ENCODE data around the gene SLC2A9. TPM values are rescaled to one million over a fixed set of nuclear protein-coding genes. Genes with fewer than 3 reads are reported as not detected.

SLC2A9 gene
- polyA plus RNA-seq, 1 donor from 2014 or later, result not detected

GRCh38 chr4:9976781-9977180, 44.5 kb downstream of the SLC2A9 start:
- H3K79me2 ChIP-seq (replicated peaks; ENCODE audit: insufficient read depth, low read length), result no peaks in the 10 kb centered on the region
- no peak overlapping the region for H3K27ac ChIP-seq (ENCODE audit: low read length)
- no peak overlapping the region for H3K9ac ChIP-seq (ENCODE audit: low read length)
- no peaks in the 10 kb centered on the region for H3F3A ChIP-seq (ENCODE audit: insufficient read depth, low read length, poor library complexity, severe bottlenecking)
- no peaks in the 10 kb centered on the region for H3K9me2 ChIP-seq (ENCODE audit: insufficient read depth, low read length)
- no peaks in the 10 kb centered on the region for H3K36me3 ChIP-seq (ENCODE audit: insufficient read depth, low read length)
- no peak overlapping the region for H2AFZ ChIP-seq (ENCODE audit: low read depth, low read length)
- H3K4me2 ChIP-seq (ENCODE audit: low read length), result no peak overlapping the region
- no peak overlapping the region for H3K4me3 ChIP-seq (ENCODE audit: low read length)
- TF ChIP-seq EZH2 (IDR thresholded peaks at IDR 0.05; ENCODE audit: borderline replicate concordance, insufficient read depth, low read length, poor library complexity, severe bottlenecking) (no peak), POLR2AphosphoS5 (IDR thresholded peaks at IDR 0.05) (no peak), RAD21 (conservative IDR thresholded peaks at IDR 0.05) (no peak), TAF1 (IDR thresholded peaks at IDR 0.05; ENCODE audit: low read depth) (no peak), EP300 (conservative IDR thresholded peaks at IDR 0.05; ENCODE audit: poor library complexity, severe bottlenecking) (no peak), MXI1 (conservative IDR thresholded peaks at IDR 0.05; ENCODE audit: poor library complexity, severe bottlenecking) (no peak), SMC3 (conservative IDR thresholded peaks at IDR 0.05; ENCODE audit: poor library complexity) (no peak)
- TF ChIP-seq, protein P1, sequence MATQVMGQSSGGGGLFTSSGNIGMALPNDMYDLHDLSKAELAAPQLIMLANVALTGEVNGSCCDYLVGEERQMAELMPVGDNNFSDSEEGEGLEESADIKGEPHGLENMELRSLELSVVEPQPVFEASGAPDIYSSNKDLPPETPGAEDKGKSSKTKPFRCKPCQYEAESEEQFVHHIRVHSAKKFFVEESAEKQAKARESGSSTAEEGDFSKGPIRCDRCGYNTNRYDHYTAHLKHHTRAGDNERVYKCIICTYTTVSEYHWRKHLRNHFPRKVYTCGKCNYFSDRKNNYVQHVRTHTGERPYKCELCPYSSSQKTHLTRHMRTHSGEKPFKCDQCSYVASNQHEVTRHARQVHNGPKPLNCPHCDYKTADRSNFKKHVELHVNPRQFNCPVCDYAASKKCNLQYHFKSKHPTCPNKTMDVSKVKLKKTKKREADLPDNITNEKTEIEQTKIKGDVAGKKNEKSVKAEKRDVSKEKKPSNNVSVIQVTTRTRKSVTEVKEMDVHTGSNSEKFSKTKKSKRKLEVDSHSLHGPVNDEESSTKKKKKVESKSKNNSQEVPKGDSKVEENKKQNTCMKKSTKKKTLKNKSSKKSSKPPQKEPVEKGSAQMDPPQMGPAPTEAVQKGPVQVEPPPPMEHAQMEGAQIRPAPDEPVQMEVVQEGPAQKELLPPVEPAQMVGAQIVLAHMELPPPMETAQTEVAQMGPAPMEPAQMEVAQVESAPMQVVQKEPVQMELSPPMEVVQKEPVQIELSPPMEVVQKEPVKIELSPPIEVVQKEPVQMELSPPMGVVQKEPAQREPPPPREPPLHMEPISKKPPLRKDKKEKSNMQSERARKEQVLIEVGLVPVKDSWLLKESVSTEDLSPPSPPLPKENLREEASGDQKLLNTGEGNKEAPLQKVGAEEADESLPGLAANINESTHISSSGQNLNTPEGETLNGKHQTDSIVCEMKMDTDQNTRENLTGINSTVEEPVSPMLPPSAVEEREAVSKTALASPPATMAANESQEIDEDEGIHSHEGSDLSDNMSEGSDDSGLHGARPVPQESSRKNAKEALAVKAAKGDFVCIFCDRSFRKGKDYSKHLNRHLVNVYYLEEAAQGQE (IDR thresholded peaks at IDR 0.05; ENCODE audit: borderline replicate concordance), result no peak
- no peaks in the 10 kb centered on the region for H3K9me3 ChIP-seq (ENCODE audit: low read length)
- H3K27me3 ChIP-seq (ENCODE audit: insufficient read depth, low read depth, low read length), result no peaks in the 10 kb centered on the region
- H4K20me1 ChIP-seq (ENCODE audit: insufficient read depth), result no peaks in the 10 kb centered on the region

DNA sequence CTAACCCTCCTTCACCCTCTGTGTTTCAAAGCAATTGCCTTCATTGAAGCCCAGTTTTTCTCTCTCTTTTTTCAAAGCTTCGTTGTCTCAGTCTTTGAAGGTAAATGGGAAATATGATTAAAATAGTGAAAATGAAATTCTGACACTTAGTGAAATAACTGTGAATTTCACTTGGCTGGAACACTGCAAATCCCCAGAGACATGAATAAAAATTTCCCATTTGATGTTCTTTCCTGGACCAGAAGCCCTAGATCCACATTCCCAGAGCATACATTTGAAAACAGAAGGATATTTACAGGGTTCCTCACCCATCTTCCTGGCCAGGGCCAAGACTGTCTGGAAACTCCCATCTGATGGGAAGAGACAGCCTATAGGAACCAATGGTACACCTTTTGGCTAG, 45.0 kb downstream of the SLC2A9 start:
- Histone ChIP-seq H3K36me3 (ENCODE audit: insufficient read depth, low read length) (no peaks in the 10 kb centered on the region), H3F3A (ENCODE audit: insufficient read depth, low read length, poor library complexity, severe bottlenecking) (no peaks in the 10 kb centered on the region), H3K27me3 (ENCODE audit: insufficient read depth, low read depth, low read length) (no peaks in the 10 kb centered on the region), H3K9ac (ENCODE audit: low read length) (no peak overlapping the region), H3K9me3 (ENCODE audit: low read length) (no peaks in the 10 kb centered on the region), H3K4me2 (ENCODE audit: low read length) (no peak overlapping the region), H2AFZ (ENCODE audit: low read depth, low read length) (no peak overlapping the region), H3K27ac (ENCODE audit: low read length) (no peak overlapping the region), H3K79me2 (replicated peaks; ENCODE audit: insufficient read depth, low read length) (no peaks in the 10 kb centered on the region), H4K20me1 (ENCODE audit: insufficient read depth) (no peaks in the 10 kb centered on the region), H3K9me2 (ENCODE audit: insufficient read depth, low read length) (no peaks in the 10 kb centered on the region), H3K4me3 (ENCODE audit: low read length) (no peak overlapping the region)
- TF ChIP-seq EP300 (conservative IDR thresholded peaks at IDR 0.05; ENCODE audit: poor library complexity, severe bottlenecking), result no peak
- TF ChIP-seq, protein P1 (IDR thresholded peaks at IDR 0.05; ENCODE audit: borderline replicate concordance), result no peak
- no peak for TF ChIP-seq SMC3 (conservative IDR thresholded peaks at IDR 0.05; ENCODE audit: poor library complexity)
- TF ChIP-seq, protein P2, sequence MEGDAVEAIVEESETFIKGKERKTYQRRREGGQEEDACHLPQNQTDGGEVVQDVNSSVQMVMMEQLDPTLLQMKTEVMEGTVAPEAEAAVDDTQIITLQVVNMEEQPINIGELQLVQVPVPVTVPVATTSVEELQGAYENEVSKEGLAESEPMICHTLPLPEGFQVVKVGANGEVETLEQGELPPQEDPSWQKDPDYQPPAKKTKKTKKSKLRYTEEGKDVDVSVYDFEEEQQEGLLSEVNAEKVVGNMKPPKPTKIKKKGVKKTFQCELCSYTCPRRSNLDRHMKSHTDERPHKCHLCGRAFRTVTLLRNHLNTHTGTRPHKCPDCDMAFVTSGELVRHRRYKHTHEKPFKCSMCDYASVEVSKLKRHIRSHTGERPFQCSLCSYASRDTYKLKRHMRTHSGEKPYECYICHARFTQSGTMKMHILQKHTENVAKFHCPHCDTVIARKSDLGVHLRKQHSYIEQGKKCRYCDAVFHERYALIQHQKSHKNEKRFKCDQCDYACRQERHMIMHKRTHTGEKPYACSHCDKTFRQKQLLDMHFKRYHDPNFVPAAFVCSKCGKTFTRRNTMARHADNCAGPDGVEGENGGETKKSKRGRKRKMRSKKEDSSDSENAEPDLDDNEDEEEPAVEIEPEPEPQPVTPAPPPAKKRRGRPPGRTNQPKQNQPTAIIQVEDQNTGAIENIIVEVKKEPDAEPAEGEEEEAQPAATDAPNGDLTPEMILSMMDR (IDR thresholded peaks at IDR 0.05; ENCODE audit: poor library complexity, severe bottlenecking), result no peak
